BLaER1 treated with 17β-estradiol and CSF1 and Interleukin-3, amounts not matched to agents 10 nM and 100 nM (cell line): Measurements from ENCODE around the gene INPP5A.

Experiments
- H3K27ac ChIP-seq, 11 experiments: shearing (Covaris generic); formaldehyde crosslinking; 2 replicates each; pipeline ENCODE4 v1.8.1; 2022
- H3K27me3 ChIP-seq, 11 experiments: shearing (Covaris generic); formaldehyde crosslinking; 2 replicates each; pipeline ENCODE4 v1.8.1; 2022
- H3K36me3 ChIP-seq, 11 experiments: shearing (Covaris generic); formaldehyde crosslinking; 2 replicates each; pipeline ENCODE4 v1.8.1; 2022
- H3K4me1 ChIP-seq, 10 experiments: shearing (Covaris generic); formaldehyde crosslinking; 2 replicates each; pipeline ENCODE4 v1.8.1; 2022
- H3K4me2 ChIP-seq, 11 experiments: shearing (Covaris generic); formaldehyde crosslinking; 2 replicates each; pipeline ENCODE4 v1.8.1; 2022
- H3K4me3 ChIP-seq, 10 experiments: shearing (Covaris generic); formaldehyde crosslinking; 2 replicates each; pipeline ENCODE4 v1.8.1; 2022
- H3K9ac ChIP-seq, 11 experiments: shearing (Covaris generic); formaldehyde crosslinking; 2 replicates each; pipeline ENCODE4 v1.8.1; 2022
- H3K9me3 ChIP-seq, 11 experiments: shearing (Covaris generic); formaldehyde crosslinking; replicated peaks in 1 of 11; 2 replicates each; pipeline ENCODE4 v1.8.1; 2022
- H4K20me1 ChIP-seq, 11 experiments: shearing (Covaris generic); formaldehyde crosslinking; 2 replicates each; pipeline ENCODE4 v1.8.1; 2022
- Cebpa-rat ChIP-seq, 11 experiments: shearing (Covaris generic); IDR thresholded peaks; 2 replicates each; pipeline ENCODE4 v1.8.1; 2022

Gene INPP5A

GRCh38 chr10:132555648-132556575 is 18.3 kb downstream of the INPP5A start:
- H3K9ac ChIP-seq, result peak overlapping the region in 9 of 11 experiments; percentile 0 to 61 (median 53); a peak in 15 of 22 replicates
- peak overlapping the region in 5 of 10 experiments; percentile 7 to 30 (median 11); a peak in 4 of 20 replicates for H3K4me3 ChIP-seq
- TF ChIP-seq Cebpa-rat (IDR thresholded peaks at IDR 0.05), result no peak
- H3K27me3 ChIP-seq, result peaks cover 0 to 49% (median 0%) of the 10 kb centered on the region in 11 experiments; a peak in 4 of 22 replicates
- H3K9me3 ChIP-seq, result no peaks in the 10 kb centered on the region
- H3K27ac ChIP-seq, result peak overlapping the region in 8 of 11 experiments; percentile 47 to 93 (median 62); a peak in 15 of 22 replicates
- H3K4me1 ChIP-seq, result peaks cover 40 to 97% (median 89%) of the 10 kb centered on the region in 10 experiments
- peak overlapping the region; percentile 60 to 98 (median 87) for H3K4me2 ChIP-seq
- H4K20me1 ChIP-seq, result peaks cover 51 to 80% (median 56%) of the 10 kb centered on the region in 11 experiments
- peaks cover 0 to 4% (median 0%) of the 10 kb centered on the region in 11 experiments; a peak in 1 of 22 replicates for H3K36me3 ChIP-seq

- 0 out of 22 replicates have a peak overlapping the region, but pooled peaks of 1 of the 11 experiments have one; percentile 3 for H3K27ac ChIP-seq
- peaks cover 0 to 6% (median 0%) of the 10 kb centered on the region in 11 experiments; a peak in 1 of 22 replicates for H3K36me3 ChIP-seq
- no peak overlapping the region for H3K4me3 ChIP-seq
- no peak for TF ChIP-seq Cebpa-rat (IDR thresholded peaks at IDR 0.05)
- no peak overlapping the region for H3K9ac ChIP-seq
- H3K9me3 ChIP-seq, result no peaks in the 10 kb centered on the region
- H3K27me3 ChIP-seq, result peaks cover 0 to 53% (median 0%) of the 10 kb centered on the region in 11 experiments; a peak in 4 of 22 replicates
- H4K20me1 ChIP-seq, result peaks cover 63 to 80% (median 67%) of the 10 kb centered on the region in 11 experiments
- H3K4me2 ChIP-seq, result peak overlapping the region in 9 of 11 experiments; percentile 5 to 98 (median 90); a peak in 16 of 22 replicates
- peaks cover 38 to 97% (median 89%) of the 10 kb centered on the region in 10 experiments for H3K4me1 ChIP-seq
These were observed 19.4 kb downstream of the INPP5A start for GRCh38 chr10:132556994-132557441.

- Histone ChIP-seq H3K27ac (0 out of 22 replicates have a peak overlapping the region, but pooled peaks of 1 of the 11 experiments have one; percentile 15), H3K4me3 (no peak overlapping the region), H4K20me1 (peaks cover 71 to 88% (median 76%) of the 10 kb centered on the region in 11 experiments), H3K9me3 (no peaks in the 10 kb centered on the region), H3K36me3 (peaks cover 0 to 12% (median 0%) of the 10 kb centered on the region in 11 experiments; a peak in 2 of 22 replicates), H3K9ac (no peak overlapping the region), H3K4me2 (peak overlapping the region in 8 of 11 experiments; percentile 82 to 98 (median 90); a peak in 11 of 22 replicates), H3K27me3 (peaks cover 0 to 58% (median 1%) of the 10 kb centered on the region in 11 experiments; a peak in 11 of 22 replicates), H3K4me1 (peaks cover 46 to 98% (median 90%) of the 10 kb centered on the region in 10 experiments)
- no peak for TF ChIP-seq Cebpa-rat (IDR thresholded peaks at IDR 0.05)
These were observed 20.3 kb downstream of the INPP5A start for GRCh38 chr10:132557696-132558515.

- Histone ChIP-seq H3K27ac (peak overlapping the region in 4 of 11 experiments; percentile 0 to 56 (median 22); a peak in 4 of 22 replicates), H3K4me3 (no peak overlapping the region), H3K27me3 (peaks cover 0 to 66% (median 5%) of the 10 kb centered on the region in 11 experiments; a peak in 11 of 22 replicates), H4K20me1 (peaks cover 80 to 96% (median 84%) of the 10 kb centered on the region in 11 experiments), H3K9ac (no peak overlapping the region), H3K36me3 (peaks cover 0 to 12% (median 0%) of the 10 kb centered on the region in 11 experiments; a peak in 2 of 22 replicates), H3K4me1 (peaks cover 55 to 100% (median 97%) of the 10 kb centered on the region in 10 experiments), H3K9me3 (no peaks in the 10 kb centered on the region), H3K4me2 (peak overlapping the region in 9 of 11 experiments; percentile 82 to 98 (median 91); a peak in 19 of 22 replicates)
- no peak for TF ChIP-seq Cebpa-rat (IDR thresholded peaks at IDR 0.05)
These were observed 21.2 kb downstream of the INPP5A start for GRCh38 chr10:132558516-132559413.

- Histone ChIP-seq H3K4me3 (no peak overlapping the region), H3K4me1 (peaks cover 63 to 100% (median 97%) of the 10 kb centered on the region in 10 experiments), H3K27ac (peak overlapping the region in 6 of 11 experiments; percentile 23 to 56 (median 36); a peak in 7 of 22 replicates), H3K4me2 (peak overlapping the region; percentile 75 to 98 (median 88); a peak in 20 of 22 replicates), H3K27me3 (peaks cover 0 to 70% (median 5%) of the 10 kb centered on the region in 11 experiments; a peak in 11 of 22 replicates), H3K9me3 (no peaks in the 10 kb centered on the region), H3K36me3 (peaks cover 0 to 12% (median 0%) of the 10 kb centered on the region in 11 experiments; a peak in 2 of 22 replicates), H4K20me1 (peaks cover 88 to 98% (median 92%) of the 10 kb centered on the region in 11 experiments), H3K9ac (no peak overlapping the region)
- TF ChIP-seq Cebpa-rat (IDR thresholded peaks at IDR 0.05), result no peak
These were observed 22.0 kb downstream of the INPP5A start for GRCh38 chr10:132559538-132559937.

GRCh38 chr10:132560241-132560731 is 22.7 kb downstream of the INPP5A start:
- peak overlapping the region; percentile 75 to 98 (median 88) for H3K4me2 ChIP-seq
- no peak overlapping the region for H3K4me3 ChIP-seq
- TF ChIP-seq Cebpa-rat (IDR thresholded peaks at IDR 0.05), result no peak
- peaks cover 0 to 76% (median 5%) of the 10 kb centered on the region in 11 experiments; a peak in 11 of 22 replicates for H3K27me3 ChIP-seq
- peaks cover 95 to 100% (median 99%) of the 10 kb centered on the region in 11 experiments for H4K20me1 ChIP-seq
- peaks cover 0 to 12% (median 0%) of the 10 kb centered on the region in 11 experiments; a peak in 2 of 22 replicates for H3K36me3 ChIP-seq
- peaks cover 61 to 99% (median 96%) of the 10 kb centered on the region in 10 experiments for H3K4me1 ChIP-seq
- no peaks in the 10 kb centered on the region for H3K9me3 ChIP-seq
- H3K9ac ChIP-seq, result peak overlapping the region in 7 of 11 experiments; percentile 31 to 50 (median 39); a peak in 8 of 22 replicates
- peak overlapping the region in 8 of 11 experiments; percentile 15 to 59 (median 44); a peak in 14 of 22 replicates for H3K27ac ChIP-seq
